Left lung (tissue), 10 donors: ENCODE results near the gene LMF1. TPM values are rescaled to one million over a fixed set of nuclear protein-coding genes. Genes with fewer than 3 reads are reported as not detected.
"Not testable (repeated sequence)": the region's sequence is repeated elsewhere in the genome, so short reads cannot be mapped to it uniquely, and the experiment has no call there.

Source experiments
- ATAC-seq: fragments of 200-7000 bp; cut with Tn5 transposase; one replicate; pipeline ENCODE4 v1.9.1; 2020; ENCODE audit warnings: moderate library complexity
- DNase-seq, 4 donors: peaks; one replicate each; pipeline ENCODE4 v3.0.0-alpha.2; 2013 to 2020
- H3K27ac ChIP-seq, 2 donors: fragments of 200-600 bp; sonication (generic) in 1 of 2; one replicate each; pipeline versions ENCODE4 v1.5.0 to v1.8.0; 2020 to 2021
- H3K27me3 ChIP-seq, 2 donors: fragments of 200-600 bp; sonication (generic) in 1 of 2; one replicate each; pipeline versions ENCODE4 v1.5.0 to v1.8.0; 2020 to 2021
- H3K36me3 ChIP-seq, 2 donors: fragments of 200-600 bp; sonication (generic) in 1 of 2; one replicate each; pipeline versions ENCODE4 v1.5.0 to v1.8.0; 2020 to 2021
- H3K4me1 ChIP-seq, 2 donors: fragments of 200-600 bp; one replicate each; pipeline ENCODE4 v1.8.0; 2021
- H3K4me3 ChIP-seq, 2 donors: fragments of 200-600 bp; sonication (generic) in 1 of 2; one replicate each; pipeline versions ENCODE4 v1.5.0 to v1.8.0; 2020 to 2021; ENCODE audit warnings: mild to moderate bottlenecking in 1 of 2
- H3K9me3 ChIP-seq, 2 donors: fragments of 200-600 bp; sonication (generic) in 1 of 2; one replicate each; pipeline versions ENCODE4 v1.5.0 to v1.8.0; 2020 to 2021
- CTCF ChIP-seq, 2 donors: fragments of 200-600 bp; sonication (generic) in 1 of 2; IDR thresholded peaks; one replicate each; pipeline versions ENCODE4 v1.5.0 to v1.8.0; 2021; ENCODE audit warnings: antibody characterized with exemption in 2 of 2
- intact Hi-C, 2 donors: fragments of 100-400 bp; cut with DNase I; formaldehyde crosslinking; loops; one replicate each; pipeline versions ENCODE4 v1.11.2 to v1.14.2; 2022
- polyA plus RNA-seq, 6 donors: library from polyadenylated mRNA; unstranded; fragments of 120-200 nt; gene quantifications; one replicate each; pipeline ENCODE4 v1.2.1, GENCODE V29; 2013; ENCODE audit not compliant: insufficient read length in 6 of 6
- total RNA-seq, 2 donors: library from RNA; stranded (reverse); fragmentation: NEBNext Ultra II Directional; extraction: Animal tissue kit (Norgen Biotek cat#: 25700); gene quantifications; one replicate each; pipeline ENCODE4 v1.2.1, GENCODE V29; 2021
- donor health status: DM: no; HTN: yes; CAD: no.
- donor health status: DM: no; HTN: no; CAD: no.

The LMF1 gene
- total and polyA plus RNA-seq, 8 donors = 15.5 to 23.1 (median 20.4) TPM

GRCh38 chr16:860891-861290 lies 109.9 kb downstream of the LMF1 start:
- Histone ChIP-seq H3K4me1 (no peaks in the 10 kb centered on the region), H3K27me3 (no peaks in the 10 kb centered on the region), H3K36me3 (no peaks in the 10 kb centered on the region), H3K27ac (no peak overlapping the region), H3K9me3 (peaks cover 0 to 27% of the 10 kb centered on the region in 2 donors), H3K4me3 (no peak overlapping the region)
- DNase-seq (peak in 1 of 4 donors; percentile 8), ATAC-seq (no peak)
- no peak for TF ChIP-seq CTCF (IDR thresholded peaks at IDR 0.05)
- intact Hi-C loops = no loop called here

GRCh38 chr16:858971-859370 lies 111.8 kb downstream of the LMF1 start:
- ATAC-seq, intact Hi-C loops, H3K36me3 ChIP-seq: not testable (repeated sequence)

GRCh38 chr16:858441-858840 lies 112.3 kb downstream of the LMF1 start:
- H3K27ac ChIP-seq, H3K27me3 ChIP-seq, H3K36me3 ChIP-seq, H3K4me1 ChIP-seq, intact Hi-C loops, H3K4me3 ChIP-seq, ATAC-seq: not testable (repeated sequence)
- DNase-seq = peak in 1 of 4 donors; percentile 28
- peaks cover 0 to 35% of the 10 kb centered on the region in 2 donors for H3K9me3 ChIP-seq

More at GRCh38 chr16:858971-859370, 111.8 kb downstream of the LMF1 start:
- H3K27me3 ChIP-seq, H3K27ac ChIP-seq, H3K4me3 ChIP-seq, H3K4me1 ChIP-seq: not testable (repeated sequence)
- peaks cover 0 to 35% of the 10 kb centered on the region in 2 donors for H3K9me3 ChIP-seq
- peak in 1 of 4 donors; percentile 20 for DNase-seq

GRCh38 chr16:856811-857210 lies 114.0 kb downstream of the LMF1 start:
- H3K27me3 ChIP-seq = no peaks in the 10 kb centered on the region
- intact Hi-C loops = no loop called here

GRCh38 chr16:856101-856500 lies 114.7 kb downstream of the LMF1 start:
- TF ChIP-seq CTCF (IDR thresholded peaks at IDR 0.05) = no peak
- peaks cover 0 to 43% of the 10 kb centered on the region in 2 donors for H3K9me3 ChIP-seq
- no peak overlapping the region for H3K27ac ChIP-seq
- no peaks in the 10 kb centered on the region for H3K36me3 ChIP-seq
- no peaks in the 10 kb centered on the region for H3K27me3 ChIP-seq
- intact Hi-C loops = no loop called here
- no peaks in the 10 kb centered on the region for H3K4me1 ChIP-seq
- DNase-seq (peak in 1 of 4 donors; percentile 50), ATAC-seq (no peak)
- no peak overlapping the region for H3K4me3 ChIP-seq

More at GRCh38 chr16:856811-857210, 114.0 kb downstream of the LMF1 start:
- Histone ChIP-seq H3K4me3 (no peak overlapping the region), H3K36me3 (no peaks in the 10 kb centered on the region), H3K4me1 (no peaks in the 10 kb centered on the region), H3K27ac (no peak overlapping the region), H3K9me3 (peaks cover 0 to 40% of the 10 kb centered on the region in 2 donors)
- no peak for TF ChIP-seq CTCF (IDR thresholded peaks at IDR 0.05)
- no peak for ATAC-seq
- peak in 1 of 4 donors; percentile 50 for DNase-seq

- DNase-seq = peak in 1 of 4 donors; percentile 55
- ATAC-seq = no peak
- no peaks in the 10 kb centered on the region for H3K27me3 ChIP-seq
- H3K4me3 ChIP-seq = no peak overlapping the region
- H3K36me3 ChIP-seq = no peaks in the 10 kb centered on the region
- intact Hi-C loops = no loop called here
- peaks cover 0 to 44% of the 10 kb centered on the region in 2 donors for H3K9me3 ChIP-seq
- no peak overlapping the region for H3K27ac ChIP-seq
- no peaks in the 10 kb centered on the region for H3K4me1 ChIP-seq
- TF ChIP-seq CTCF (IDR thresholded peaks at IDR 0.05) = no peak
Measured at GRCh38 chr16:855471-855870, 115.3 kb downstream of the LMF1 start.
